Upper lobe of right lung (tissue), 1 donor: Measurements from ENCODE around the gene C2CD2. TPM values are rescaled to one million over a fixed set of nuclear protein-coding genes. Genes with fewer than 3 reads are reported as not detected.

Experiments used
- ATAC-seq: fragments of 200-7000 bp; cut with Tn5 transposase; one replicate; pipeline ENCODE4 v1.9.1; 2020; ENCODE audit warnings: mild to moderate bottlenecking, moderate library complexity
- DNase-seq: peaks from one replicate; pipeline ENCODE4 v3.0.0-alpha.2; 2020
- H3K27ac ChIP-seq: fragments of 200-600 bp; one replicate; pipeline ENCODE4 v1.8.0; 2022
- H3K27me3 ChIP-seq: fragments of 200-600 bp; one replicate; pipeline ENCODE4 v1.8.0; 2022; ENCODE audit warnings: mild to moderate bottlenecking
- H3K36me3 ChIP-seq: fragments of 200-600 bp; one replicate; pipeline ENCODE4 v1.8.0; 2022
- H3K4me1 ChIP-seq: fragments of 200-600 bp; one replicate; pipeline ENCODE4 v1.8.0; 2022
- H3K4me3 ChIP-seq: fragments of 200-600 bp; one replicate; pipeline ENCODE4 v1.8.0; 2022; ENCODE audit warnings: mild to moderate bottlenecking
- H3K9me3 ChIP-seq: fragments of 200-600 bp; one replicate; pipeline ENCODE4 v1.8.0; 2022
- CTCF ChIP-seq: fragments of 200-600 bp; IDR thresholded peaks from one replicate; pipeline ENCODE4 v1.8.0; 2022; ENCODE audit warnings: antibody characterized with exemption
- intact Hi-C: fragments of 100-400 bp; cut with DNase I; formaldehyde crosslinking; loops from one replicate; pipeline ENCODE4 v1.11.0; 2022
- total RNA-seq: library from RNA; stranded (reverse); fragmentation: NEBNext Ultra II Directional; extraction: Animal tissue kit (Norgen Biotek cat#: 25700); gene quantifications from one replicate; pipeline ENCODE4 v1.2.1, GENCODE V29; 2021
- donor health status: DM: no; HTN: yes; CAD: no; lungs with severe emphysema.

C2CD2 gene
- total RNA-seq, 1 donor from 2014 or later = 26.4 TPM

- Histone ChIP-seq H3K9me3 (no peaks in the 10 kb centered on the region), H3K4me1 (peaks cover 6% of the 10 kb centered on the region), H3K4me3 (no peak overlapping the region), H3K27me3 (no peaks in the 10 kb centered on the region), H3K27ac (no peak overlapping the region), H3K36me3 (no peaks in the 10 kb centered on the region)
- no peak for ATAC-seq
- DNase-seq = no peak
- no peak for TF ChIP-seq CTCF
- intact Hi-C loops = no loop called here
Observed at GRCh38 chr21:41974752-41975053, 20.9 kb upstream of the C2CD2 start.

- ATAC-seq (peak; percentile 79), DNase-seq (no peak)
- Histone ChIP-seq H3K9me3 (no peaks in the 10 kb centered on the region), H3K36me3 (no peaks in the 10 kb centered on the region), H3K27ac (no peak overlapping the region), H3K27me3 (no peaks in the 10 kb centered on the region), H3K4me3 (no peak overlapping the region), H3K4me1 (peaks cover 6% of the 10 kb centered on the region)
- intact Hi-C loops = no loop called here
- peak; percentile 22 for TF ChIP-seq CTCF
Observed at GRCh38 chr21:41973861-41974751, 20.3 kb upstream of the C2CD2 start.

GRCh38 chr21:41973427-41973831, 19.6 kb upstream of the C2CD2 start:
- Histone ChIP-seq H3K27ac (no peak overlapping the region), H3K27me3 (no peaks in the 10 kb centered on the region), H3K4me3 (no peak overlapping the region), H3K9me3 (no peaks in the 10 kb centered on the region), H3K36me3 (no peaks in the 10 kb centered on the region), H3K4me1 (peaks cover 6% of the 10 kb centered on the region)
- intact Hi-C loops = no loop called here
- DNase-seq (peak; percentile 58), ATAC-seq (peak; percentile 43)
- no peak for TF ChIP-seq CTCF

- DNase-seq = no peak
- no peak overlapping the region for H3K27ac ChIP-seq
Observed at GRCh38 chr21:41972511-41973205, 18.8 kb upstream of the C2CD2 start.

GRCh38 chr21:41971891-41972290, 18.1 kb upstream of the C2CD2 start:
- ATAC-seq (no peak), DNase-seq (no peak)
- no peak for TF ChIP-seq CTCF
- peaks cover 6% of the 10 kb centered on the region for H3K4me1 ChIP-seq
- intact Hi-C loops = no loop called here
- no peak overlapping the region for H3K4me3 ChIP-seq
- no peak overlapping the region for H3K27ac ChIP-seq
- no peaks in the 10 kb centered on the region for H3K9me3 ChIP-seq
- no peaks in the 10 kb centered on the region for H3K36me3 ChIP-seq
- H3K27me3 ChIP-seq = no peaks in the 10 kb centered on the region

More at GRCh38 chr21:41972511-41973205, 18.8 kb upstream of the C2CD2 start:
- TF ChIP-seq CTCF = no peak
- Histone ChIP-seq H3K27me3 (no peaks in the 10 kb centered on the region), H3K4me3 (no peak overlapping the region), H3K4me1 (peaks cover 6% of the 10 kb centered on the region), H3K9me3 (no peaks in the 10 kb centered on the region), H3K36me3 (no peaks in the 10 kb centered on the region)
- intact Hi-C loops = no loop called here
- ATAC-seq = no peak
